ENCODE results near the gene FSTL4.

- no peak for TF ChIP-seq EZH2 (IDR thresholded peaks at IDR 0.05; ENCODE audit: borderline replicate concordance, insufficient read depth, low read depth, low read length, poor library complexity, severe bottlenecking)
- TF ChIP-seq CTCF (IDR thresholded peaks at IDR 0.05): no peak
These were observed 390.3 kb downstream of the FSTL4 start for GRCh38 chr5:133222040-133222439.

Measured in B cell (primary cell).